Colonic mucosa (tissue), 4 donors: ENCODE data around the gene DBNDD1. TPM values are rescaled to one million over a fixed set of nuclear protein-coding genes. Genes with fewer than 3 reads are reported as not detected.

Experiments used
- DNase-seq: peaks from one replicate; pipeline ENCODE4 v3.0.0-alpha.2; 2020
- H3K27ac ChIP-seq: fragments of 200-600 bp; one replicate; pipeline ENCODE4 v1.8.0; 2021
- H3K27me3 ChIP-seq: fragments of 200-600 bp; one replicate; pipeline ENCODE4 v1.8.0; 2021
- H3K36me3 ChIP-seq: fragments of 200-600 bp; one replicate; pipeline ENCODE4 v1.8.0; 2021
- H3K4me1 ChIP-seq: fragments of 200-600 bp; one replicate; pipeline ENCODE4 v1.8.0; 2021; ENCODE audit warnings: mild to moderate bottlenecking
- H3K4me3 ChIP-seq: fragments of 200-600 bp; one replicate; pipeline ENCODE4 v1.8.0; 2021
- H3K9ac ChIP-seq, 2 donors: one replicate each; pipeline ENCODE4 v1.7.0; 2013; ENCODE audit warnings: control low read depth in 2 of 2, low read depth in 2 of 2, low read length in 2 of 2
- H3K9me3 ChIP-seq: fragments of 200-600 bp; one replicate; pipeline ENCODE4 v1.8.0; 2021
- CTCF ChIP-seq: fragments of 200-600 bp; IDR thresholded peaks from one replicate; pipeline ENCODE4 v1.8.0; 2022; ENCODE audit warnings: antibody characterized with exemption, mild to moderate bottlenecking
- intact Hi-C: fragments of 100-400 bp; cut with DNase I; formaldehyde crosslinking; loops from one replicate; pipeline ENCODE4 v1.14.1; 2022
- total RNA-seq, 2 donors: library from RNA; stranded (reverse); fragmentation: NEBNext Ultra II Directional in 1 of 2; extraction: Animal tissue kit (Norgen Biotek cat#: 25700) in 1 of 2; gene quantifications; one replicate each; pipeline ENCODE4 v1.2.1, GENCODE V29; 2021
- donor health status: healthy.
- donor health status: DM: no; HTN: no; CAD: no.
- donor health status: DM: no; HTN: no; CAD: no.

The DBNDD1 gene
- total RNA-seq, 2 donors from 2014 or later, result 2.2 to 5.5 TPM

- Histone ChIP-seq H3K4me1 (no peaks in the 10 kb centered on the region), H3K9me3 (no peaks in the 10 kb centered on the region), H3K27me3 (no peaks in the 10 kb centered on the region), H3K4me3 (no peak overlapping the region), H3K36me3 (peaks cover 13% of the 10 kb centered on the region), H3K27ac (no peak overlapping the region), H3K9ac (no peak overlapping the region)
- intact Hi-C loops, result no loop called here
- no peak for TF ChIP-seq CTCF
- DNase-seq, result no peak
Measured at GRCh38 chr16:89981414-89981813, 37.8 kb downstream of the DBNDD1 start.

DNA sequence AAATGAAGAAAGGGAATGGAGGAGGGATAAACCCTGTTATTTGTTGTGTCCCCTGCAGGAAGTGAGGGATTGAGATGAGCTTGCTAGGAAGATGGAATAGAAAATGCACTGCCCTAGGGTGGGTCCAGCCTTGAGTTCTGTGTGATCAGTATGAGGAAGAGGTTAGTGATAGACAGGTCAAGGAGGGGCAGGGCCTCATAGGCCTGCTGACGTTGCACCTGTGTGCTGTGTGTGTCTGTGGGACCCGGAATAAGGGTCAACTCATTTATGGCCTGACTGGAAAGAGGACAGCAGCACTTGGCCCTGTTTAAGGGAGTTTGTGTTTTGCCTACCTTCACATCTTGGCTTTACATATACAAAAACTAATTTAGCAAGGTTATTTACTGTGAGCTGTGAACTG, 44.4 kb downstream of the DBNDD1 start:
- Histone ChIP-seq H3K4me1 (peaks cover 15% of the 10 kb centered on the region), H3K9me3 (no peaks in the 10 kb centered on the region), H3K27me3 (no peaks in the 10 kb centered on the region), H3K27ac (peak overlapping the region; percentile 93), H3K9ac (peak overlapping the region in 1 of 2 donors; percentile 28), H3K4me3 (no peak overlapping the region), H3K36me3 (peaks cover 4% of the 10 kb centered on the region)
- TF ChIP-seq CTCF, result no peak
- intact Hi-C loops, result no loop called here
- peak; percentile 36 for DNase-seq

- H3K36me3 ChIP-seq, result peaks cover 4% of the 10 kb centered on the region
- no peaks in the 10 kb centered on the region for H3K9me3 ChIP-seq
- H3K27me3 ChIP-seq, result no peaks in the 10 kb centered on the region
- DNase-seq, result peak; percentile 61
- H3K9ac ChIP-seq, result peak overlapping the region in 1 of 2 donors; percentile 96
- peaks cover 15% of the 10 kb centered on the region for H3K4me1 ChIP-seq
- peak overlapping the region; percentile 93 for H3K27ac ChIP-seq
- no peak for TF ChIP-seq CTCF
- intact Hi-C loops, result no loop called here
- H3K4me3 ChIP-seq, result peak overlapping the region; percentile 98
Measured at GRCh38 chr16:89973654-89974335, 45.5 kb downstream of the DBNDD1 start.

GRCh38 chr16:89973235-89973634, 46.0 kb downstream of the DBNDD1 start:
- Histone ChIP-seq H3K4me1 (peaks cover 15% of the 10 kb centered on the region), H3K27me3 (no peaks in the 10 kb centered on the region), H3K9me3 (no peaks in the 10 kb centered on the region), H3K9ac (peak overlapping the region; percentile 91 to 96), H3K4me3 (peak overlapping the region; percentile 98), H3K36me3 (peaks cover 4% of the 10 kb centered on the region), H3K27ac (peak overlapping the region; percentile 93)
- no peak for DNase-seq
- intact Hi-C loops, result no loop called here
- TF ChIP-seq CTCF, result no peak

DNA sequence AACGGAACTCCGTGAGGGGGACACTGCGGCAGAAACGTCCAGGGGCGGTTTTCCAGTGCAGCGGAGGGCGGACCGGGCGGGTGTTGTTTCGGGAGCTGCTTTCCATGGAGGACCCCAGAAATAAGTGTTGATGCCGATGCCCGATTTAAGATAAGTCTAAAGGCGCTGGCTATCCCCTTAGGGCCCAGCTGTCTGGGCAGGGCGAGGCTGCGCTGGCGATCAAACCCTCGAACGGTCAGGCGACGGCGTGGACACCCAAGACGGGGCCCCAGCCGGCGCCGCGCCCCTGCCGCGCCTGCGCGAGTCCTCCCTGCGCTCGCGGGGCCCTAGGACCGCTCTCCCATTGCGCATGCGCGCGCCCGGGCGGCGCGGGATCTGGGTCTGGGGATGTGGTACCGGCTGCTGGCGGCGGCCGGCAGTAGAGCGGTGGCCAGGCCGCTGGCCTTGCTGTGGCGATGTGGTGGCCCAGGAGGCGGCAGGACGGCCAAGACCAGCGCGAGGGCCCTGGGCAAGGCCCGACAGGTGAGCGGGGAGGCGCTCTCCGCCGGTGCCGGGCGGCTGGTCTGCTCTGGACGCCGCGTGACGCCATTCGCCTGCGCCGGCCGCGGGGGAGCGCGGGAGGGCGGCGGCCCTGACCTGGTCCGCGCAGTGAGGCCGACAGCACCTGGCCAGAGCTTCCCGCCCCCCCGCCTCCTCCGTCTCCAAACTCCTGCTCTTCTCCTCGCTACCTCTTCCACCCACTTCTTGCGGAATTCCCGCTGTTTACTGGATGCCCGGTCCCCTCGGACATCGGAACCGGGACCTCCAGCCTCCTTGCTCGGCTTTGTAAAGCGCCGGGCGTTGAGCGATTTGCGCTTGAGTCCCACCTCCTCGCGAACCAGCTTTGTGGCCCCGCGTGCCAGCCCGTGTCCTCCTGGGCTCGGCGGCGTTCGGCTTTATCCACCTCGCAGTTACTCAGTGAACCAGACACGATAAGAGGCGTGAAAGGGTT, 46.7 kb downstream of the DBNDD1 start:
- H3K9ac ChIP-seq, result peak overlapping the region; percentile 91 to 96
- peak; percentile 93 for DNase-seq
- peak overlapping the region; percentile 98 for H3K4me3 ChIP-seq
- intact Hi-C loops, result no loop called here
- H3K36me3 ChIP-seq, result no peaks in the 10 kb centered on the region
- no peaks in the 10 kb centered on the region for H3K9me3 ChIP-seq
- H3K4me1 ChIP-seq, result peaks cover 15% of the 10 kb centered on the region
- H3K27ac ChIP-seq, result peak overlapping the region; percentile 93
- TF ChIP-seq CTCF, result no peak
- H3K27me3 ChIP-seq, result no peaks in the 10 kb centered on the region
